IPS-20b (cell line): ENCODE results near the gene INHBB.

Experiments used
- H3K27ac ChIP-seq: one replicate; pipeline ENCODE4 v1.5.1; 2013; ENCODE audit warnings: low read length
- H3K27me3 ChIP-seq: 2 replicates; pipeline ENCODE4 v1.6.1; 2013; ENCODE audit warnings: mild to moderate bottlenecking, low read length, inconsistent platforms; ENCODE audit not compliant: insufficient read depth
- H3K36me3 ChIP-seq: 2 replicates; pipeline ENCODE4 v1.6.1; 2013; ENCODE audit warnings: low read depth, mild to moderate bottlenecking, inconsistent platforms, low read length, moderate library complexity; ENCODE audit not compliant: insufficient read depth
- H3K4me1 ChIP-seq: 2 replicates; pipeline ENCODE4 v1.6.1; 2013; ENCODE audit warnings: mild to moderate bottlenecking, control low read depth, inconsistent platforms, low read length, moderate library complexity; ENCODE audit not compliant: insufficient read depth
- H3K4me3 ChIP-seq: 2 replicates; pipeline ENCODE4 v1.5.1; 2013; ENCODE audit warnings: mild to moderate bottlenecking, low read length, inconsistent platforms
- H3K9ac ChIP-seq: 2 replicates; pipeline ENCODE4 v1.6.1; 2013; ENCODE audit warnings: low read depth, mild to moderate bottlenecking, inconsistent platforms, low read length, moderate library complexity
- H3K9me3 ChIP-seq: 2 replicates; pipeline ENCODE4 v1.6.1; 2013; ENCODE audit warnings: mild to moderate bottlenecking, low read depth, low read length, inconsistent platforms; ENCODE audit not compliant: insufficient read depth

INHBB gene

GRCh38 chr2:120396861-120397811, 51.2 kb downstream of the INHBB start:
- Histone ChIP-seq H3K9me3 (no peaks in the 10 kb centered on the region), H3K27me3 (peaks cover 9% of the 10 kb centered on the region; the same call in 1 of the 2 replicates), H3K4me3 (no peak overlapping the region), H3K27ac (no peak overlapping the region), H3K9ac (no peak overlapping the region), H3K36me3 (no peaks in the 10 kb centered on the region), H3K4me1 (no peaks in the 10 kb centered on the region)

- no peak overlapping the region for H3K27ac ChIP-seq
- no peaks in the 10 kb centered on the region for H3K36me3 ChIP-seq
- peaks cover 9% of the 10 kb centered on the region; the same call in 1 of the 2 replicates for H3K27me3 ChIP-seq
- H3K9ac ChIP-seq = no peak overlapping the region
- no peaks in the 10 kb centered on the region for H3K9me3 ChIP-seq
- H3K4me1 ChIP-seq = no peaks in the 10 kb centered on the region
- H3K4me3 ChIP-seq = no peak overlapping the region
Observed at GRCh38 chr2:120398051-120398995, 52.4 kb downstream of the INHBB start.

GRCh38 chr2:120398996-120399888, 53.3 kb downstream of the INHBB start:
- no peaks in the 10 kb centered on the region for H3K9me3 ChIP-seq
- no peak overlapping the region for H3K27ac ChIP-seq
- no peaks in the 10 kb centered on the region for H3K36me3 ChIP-seq
- no peak overlapping the region for H3K9ac ChIP-seq
- H3K4me3 ChIP-seq = no peak overlapping the region
- peaks cover 9% of the 10 kb centered on the region; the same call in 1 of the 2 replicates for H3K27me3 ChIP-seq
- H3K4me1 ChIP-seq = no peaks in the 10 kb centered on the region

GRCh38 chr2:120399889-120400240, 53.9 kb downstream of the INHBB start:
- Histone ChIP-seq H3K27ac (no peak overlapping the region), H3K9ac (no peak overlapping the region), H3K4me3 (no peak overlapping the region), H3K4me1 (no peaks in the 10 kb centered on the region), H3K36me3 (no peaks in the 10 kb centered on the region), H3K27me3 (peaks cover 7% of the 10 kb centered on the region; the same call in 1 of the 2 replicates), H3K9me3 (no peaks in the 10 kb centered on the region)

GRCh38 chr2:120400551-120400950, 54.6 kb downstream of the INHBB start:
- 0 out of 2 replicates have a peak, but pooled peaks cover under 1% of the 10 kb centered on the region for H3K27me3 ChIP-seq
- H3K27ac ChIP-seq = no peak overlapping the region
- no peaks in the 10 kb centered on the region for H3K36me3 ChIP-seq
- no peak overlapping the region for H3K9ac ChIP-seq
- no peaks in the 10 kb centered on the region for H3K4me1 ChIP-seq
- H3K9me3 ChIP-seq = no peaks in the 10 kb centered on the region
- H3K4me3 ChIP-seq = no peak overlapping the region
